Progenitor cell of endocrine pancreas (in vitro differentiated cells): ENCODE data around the gene LAS1L. TPM values are rescaled to one million over a fixed set of nuclear protein-coding genes. Genes with fewer than 3 reads are reported as not detected.
"Not testable (repeated sequence)": the region's sequence is repeated elsewhere in the genome, so short reads cannot be mapped to it uniquely, and the experiment has no call there.

Experiments
- DNase-seq: peaks from one replicate; pipeline ENCODE4 v3.0.0; 2021; ENCODE audit warnings: low spot score; ENCODE audit not compliant: unreplicated experiment
- H3K27ac Mint-ChIP-seq: 2 replicates; pipeline ENCODE4 v1.8.0; 2021; ENCODE audit warnings: mild to moderate bottlenecking, moderate library complexity, mixed read lengths
- H3K27me3 Mint-ChIP-seq: 2 replicates; pipeline ENCODE4 v1.8.0; 2021; ENCODE audit warnings: mixed read lengths
- H3K36me3 Mint-ChIP-seq: 2 replicates; pipeline ENCODE4 v1.8.0; 2022; ENCODE audit warnings: mixed read lengths; ENCODE audit not compliant: insufficient read depth
- H3K4me1 Mint-ChIP-seq: 2 replicates; pipeline ENCODE4 v1.8.0; 2021; ENCODE audit warnings: low read depth, mixed read lengths
- H3K4me3 Mint-ChIP-seq: 2 replicates; pipeline ENCODE4 v1.8.0; 2021; ENCODE audit warnings: low read depth, mild to moderate bottlenecking, moderate library complexity, mixed read lengths
- H3K9me3 Mint-ChIP-seq: 2 replicates; pipeline ENCODE4 v1.8.0; 2021; ENCODE audit warnings: low read depth, mixed read lengths
- CTCF ChIP-seq: fragments of 200-600 bp; sonication (generic); IDR thresholded peaks from one replicate; pipeline ENCODE4 v1.5.0; 2021; ENCODE audit warnings: antibody characterized with exemption, mild to moderate bottlenecking; ENCODE audit not compliant: unreplicated experiment
- total RNA-seq: library from RNA; stranded (reverse); gene quantifications from 2 replicates; pipeline ENCODE4 v1.2.1, GENCODE V29; 2021

The LAS1L gene
- total RNA-seq, 1 donor from 2014 or later: 38.6 TPM

GRCh38 chrX:65575022-65575421 lies 40.4 kb upstream of the LAS1L start:
- no peaks in the 10 kb centered on the region for H3K4me1 Mint-ChIP-seq

GRCh38 chrX:65574356-65574755 lies 39.8 kb upstream of the LAS1L start:
- Mint-ChIP-seq H3K4me3 (no peak overlapping the region), H3K27ac (no peak overlapping the region), H3K4me1 (no peaks in the 10 kb centered on the region), H3K27me3 (no peaks in the 10 kb centered on the region), H3K36me3 (no peaks in the 10 kb centered on the region), H3K9me3 (peaks cover 4% of the 10 kb centered on the region)
- no peak for DNase-seq
- no peak for TF ChIP-seq CTCF

More at GRCh38 chrX:65575022-65575421, 40.4 kb upstream of the LAS1L start:
- Mint-ChIP-seq H3K27me3 (no peaks in the 10 kb centered on the region), H3K4me3 (no peak overlapping the region), H3K9me3 (no peaks in the 10 kb centered on the region), H3K27ac (no peak overlapping the region), H3K36me3 (no peaks in the 10 kb centered on the region)
- TF ChIP-seq CTCF: no peak
- DNase-seq: no peak

GRCh38 chrX:65572971-65573370 lies 38.4 kb upstream of the LAS1L start:
- no peak overlapping the region for H3K4me3 Mint-ChIP-seq
- no peaks in the 10 kb centered on the region for H3K27me3 Mint-ChIP-seq
- H3K27ac Mint-ChIP-seq: no peak overlapping the region
- no peaks in the 10 kb centered on the region for H3K36me3 Mint-ChIP-seq
- peaks cover 5% of the 10 kb centered on the region for H3K9me3 Mint-ChIP-seq
- no peaks in the 10 kb centered on the region for H3K4me1 Mint-ChIP-seq
- TF ChIP-seq CTCF: no peak
- no peak for DNase-seq

GRCh38 chrX:65562850-65563249 lies 28.3 kb upstream of the LAS1L start:
- not testable (repeated sequence) for H3K27ac Mint-ChIP-seq, H3K4me3 Mint-ChIP-seq, H3K27me3 Mint-ChIP-seq, DNase-seq, H3K36me3 Mint-ChIP-seq, H3K4me1 Mint-ChIP-seq
- H3K9me3 Mint-ChIP-seq: peaks cover 30% of the 10 kb centered on the region

GRCh38 chrX:65551489-65552339 lies 17.1 kb upstream of the LAS1L start:
- H3K9me3 Mint-ChIP-seq: peaks cover 19% of the 10 kb centered on the region

More at GRCh38 chrX:65551489-65552339, 17.1 kb upstream of the LAS1L start:
- no peak overlapping the region for H3K27ac Mint-ChIP-seq
- TF ChIP-seq CTCF: no peak
- H3K4me1 Mint-ChIP-seq: no peaks in the 10 kb centered on the region
- no peaks in the 10 kb centered on the region for H3K36me3 Mint-ChIP-seq
- no peak overlapping the region for H3K4me3 Mint-ChIP-seq
- DNase-seq: no peak
- no peaks in the 10 kb centered on the region for H3K27me3 Mint-ChIP-seq
